ENCODE results near the gene KRTAP10-5.
"Not testable (repeated sequence)": the region's sequence is repeated elsewhere in the genome, so short reads cannot be mapped to it uniquely, and the experiment has no call there.

Gene KRTAP10-5

DNA sequence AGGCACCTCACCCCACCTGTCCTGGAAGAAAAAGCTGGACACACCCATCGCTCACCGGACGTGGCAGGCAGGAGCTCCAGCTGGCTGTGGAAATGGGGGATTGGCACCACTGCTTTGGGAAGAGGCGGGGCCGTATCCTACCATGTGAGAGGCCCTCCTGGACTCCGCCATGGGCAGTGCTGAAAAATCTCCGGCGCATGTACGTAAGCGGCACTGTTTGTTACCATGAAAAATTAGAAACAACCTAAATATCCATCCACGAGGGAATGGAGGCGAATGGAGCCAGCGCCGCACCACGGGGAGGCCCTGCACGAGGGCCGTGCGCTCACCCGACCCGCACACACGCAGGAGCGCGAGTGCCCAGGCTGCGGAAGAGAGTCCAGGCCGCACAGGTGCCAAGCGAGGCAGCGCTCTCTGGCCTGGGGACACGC, 34.6 kb upstream of the KRTAP10-5 start:
- TF ChIP-seq, protein P1, sequence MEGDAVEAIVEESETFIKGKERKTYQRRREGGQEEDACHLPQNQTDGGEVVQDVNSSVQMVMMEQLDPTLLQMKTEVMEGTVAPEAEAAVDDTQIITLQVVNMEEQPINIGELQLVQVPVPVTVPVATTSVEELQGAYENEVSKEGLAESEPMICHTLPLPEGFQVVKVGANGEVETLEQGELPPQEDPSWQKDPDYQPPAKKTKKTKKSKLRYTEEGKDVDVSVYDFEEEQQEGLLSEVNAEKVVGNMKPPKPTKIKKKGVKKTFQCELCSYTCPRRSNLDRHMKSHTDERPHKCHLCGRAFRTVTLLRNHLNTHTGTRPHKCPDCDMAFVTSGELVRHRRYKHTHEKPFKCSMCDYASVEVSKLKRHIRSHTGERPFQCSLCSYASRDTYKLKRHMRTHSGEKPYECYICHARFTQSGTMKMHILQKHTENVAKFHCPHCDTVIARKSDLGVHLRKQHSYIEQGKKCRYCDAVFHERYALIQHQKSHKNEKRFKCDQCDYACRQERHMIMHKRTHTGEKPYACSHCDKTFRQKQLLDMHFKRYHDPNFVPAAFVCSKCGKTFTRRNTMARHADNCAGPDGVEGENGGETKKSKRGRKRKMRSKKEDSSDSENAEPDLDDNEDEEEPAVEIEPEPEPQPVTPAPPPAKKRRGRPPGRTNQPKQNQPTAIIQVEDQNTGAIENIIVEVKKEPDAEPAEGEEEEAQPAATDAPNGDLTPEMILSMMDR (IDR thresholded peaks at IDR 0.05; ENCODE audit: low read length, missing control alignments) = no peak
- DNase-seq (ENCODE audit: low read depth) = no peak
- H3K4me3 ChIP-seq (replicated peaks; ENCODE audit: low read depth, low read length) = no peak overlapping the region

DNA sequence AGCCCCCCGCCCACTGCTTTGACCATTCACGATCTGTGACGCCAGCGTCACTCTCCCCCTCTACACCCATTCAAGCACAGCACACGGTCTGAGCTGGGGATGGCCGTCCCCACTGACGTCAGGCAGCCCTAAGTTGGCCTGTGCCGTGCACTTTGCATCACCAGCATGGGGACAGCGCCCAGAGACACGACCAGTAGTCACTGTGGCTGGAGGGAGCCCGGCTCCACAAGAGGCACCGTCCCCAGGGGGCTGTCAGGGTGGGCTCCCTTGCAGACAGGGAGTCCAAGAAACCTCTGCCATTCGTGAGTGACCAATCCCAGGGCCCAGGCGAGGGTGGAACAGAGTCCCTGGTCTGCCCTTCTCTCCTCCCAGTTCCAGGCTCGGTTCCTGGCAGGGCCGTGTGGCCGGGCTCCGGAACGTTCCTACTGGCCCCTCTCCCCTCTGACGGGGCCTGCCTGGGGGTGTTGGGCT, 33.8 kb upstream of the KRTAP10-5 start:
- DNase-seq (ENCODE audit: low read depth) = no peak
- TF ChIP-seq, protein P1 (IDR thresholded peaks at IDR 0.05; ENCODE audit: low read length, missing control alignments) = no peak
- no peak overlapping the region for H3K4me3 ChIP-seq (replicated peaks; ENCODE audit: low read depth, low read length)

DNA sequence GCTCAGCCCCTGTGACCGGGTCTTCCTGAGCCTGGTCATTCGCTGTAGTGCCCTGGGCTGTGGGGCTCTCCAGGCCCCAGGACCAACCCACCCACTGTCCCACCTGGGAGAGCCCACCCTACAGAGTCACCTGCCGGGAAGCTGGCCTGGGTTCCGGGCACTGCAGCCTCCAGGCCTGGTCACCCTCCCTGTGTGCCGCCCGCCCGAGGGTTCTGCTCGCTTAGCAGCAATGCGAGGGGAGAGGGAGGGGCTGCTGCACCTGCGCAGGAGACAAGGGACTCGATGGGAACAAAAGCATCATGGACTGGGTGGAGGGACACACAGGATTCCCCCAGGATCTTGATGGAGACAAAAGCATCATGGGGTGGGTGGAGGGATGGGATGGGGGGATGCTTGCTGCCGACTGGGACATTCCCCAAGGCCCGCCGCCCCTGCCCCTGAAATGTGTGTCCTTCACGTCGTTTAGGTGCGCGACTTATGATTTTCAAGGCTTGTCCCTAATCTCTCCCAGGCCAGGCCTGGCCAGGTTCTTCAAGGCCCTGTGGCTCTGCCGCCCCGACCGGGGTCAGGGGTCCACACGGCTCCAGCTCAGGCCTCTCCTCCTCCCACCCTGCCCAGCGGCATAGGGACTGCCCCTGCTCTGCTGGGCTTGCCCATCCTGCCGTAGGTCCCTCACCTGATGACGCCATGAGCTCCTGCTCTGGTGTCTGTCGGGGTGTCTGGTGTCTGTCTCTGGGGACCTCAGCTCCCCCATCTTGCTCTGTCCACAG, 33.2 kb upstream of the KRTAP10-5 start:
- DNase-seq (ENCODE audit: low read depth) = no peak
- no peak overlapping the region for H3K4me3 ChIP-seq (replicated peaks; ENCODE audit: low read depth, low read length)
- TF ChIP-seq, protein P1 (IDR thresholded peaks at IDR 0.05; ENCODE audit: low read length, missing control alignments) = no peak

DNA sequence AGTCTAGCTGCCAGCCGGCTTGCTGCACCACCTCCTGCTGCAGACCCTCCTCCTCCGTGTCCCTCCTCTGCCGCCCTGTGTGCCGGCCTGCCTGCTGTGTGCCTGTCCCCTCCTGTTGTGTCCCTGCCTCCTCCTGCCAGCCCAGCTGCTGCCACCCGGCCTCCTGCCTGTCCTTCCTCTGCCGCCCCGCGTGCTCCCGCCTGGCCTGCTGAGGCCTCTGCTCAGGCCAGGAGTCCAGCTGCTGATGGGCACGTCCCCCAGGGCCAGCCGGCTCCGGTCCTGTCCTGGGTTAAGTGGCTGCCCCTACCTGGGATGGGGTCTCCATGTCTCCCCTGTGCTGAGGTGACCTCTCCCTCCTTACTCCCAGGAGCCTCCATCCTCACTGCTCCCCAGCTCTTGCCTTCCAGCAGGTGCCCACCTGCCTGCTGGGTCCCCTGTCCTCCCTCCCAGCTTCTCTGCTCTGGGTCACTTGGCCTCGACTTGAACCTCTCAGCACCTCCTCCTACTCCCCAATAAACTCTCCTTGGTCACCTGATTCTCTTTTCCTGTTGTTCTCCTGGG, 32.3 kb upstream of the KRTAP10-5 start:
- no peak overlapping the region for H3K4me3 ChIP-seq (replicated peaks; ENCODE audit: low read depth, low read length)
- no peak for DNase-seq (ENCODE audit: low read depth)
- TF ChIP-seq, protein P1 (IDR thresholded peaks at IDR 0.05; ENCODE audit: low read length, missing control alignments) = no peak

DNA sequence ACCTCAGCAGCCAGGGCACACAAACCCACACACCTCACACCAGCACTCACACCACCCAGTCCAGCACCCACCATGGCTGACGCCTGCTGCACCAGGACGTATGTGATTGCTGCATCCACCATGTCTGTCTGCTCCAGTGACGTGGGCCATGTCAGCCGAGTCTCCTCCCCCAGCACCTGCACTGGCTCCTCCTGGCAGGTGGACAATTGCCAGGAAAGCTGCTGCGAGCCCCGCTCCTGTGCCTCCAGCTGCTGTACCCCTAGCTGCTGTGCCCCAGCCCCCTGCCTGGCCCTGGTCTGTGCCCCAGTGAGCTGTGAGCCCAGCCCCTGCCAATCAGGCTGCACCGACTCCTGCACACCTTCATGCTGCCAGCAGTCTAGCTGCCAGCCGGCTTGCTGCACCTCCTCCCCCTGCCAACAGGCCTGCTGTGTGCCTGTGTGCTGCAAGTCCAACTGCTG, 31.7 kb upstream of the KRTAP10-5 start, which contains the start of gene KRTAP10-8:
Gene KRTAP10-8, plus strand, starts transcription at position 51 of the 458 bp plus-strand sequence. Its CDS starts 22 bp downstream, at position 73.
- DNase-seq (ENCODE audit: low read depth) = no peak
- H3K4me3 ChIP-seq (replicated peaks; ENCODE audit: low read depth, low read length) = no peak within 1 kb of the TSS
- TF ChIP-seq, protein P1 (IDR thresholded peaks at IDR 0.05; ENCODE audit: low read length, missing control alignments) = no peak

DNA sequence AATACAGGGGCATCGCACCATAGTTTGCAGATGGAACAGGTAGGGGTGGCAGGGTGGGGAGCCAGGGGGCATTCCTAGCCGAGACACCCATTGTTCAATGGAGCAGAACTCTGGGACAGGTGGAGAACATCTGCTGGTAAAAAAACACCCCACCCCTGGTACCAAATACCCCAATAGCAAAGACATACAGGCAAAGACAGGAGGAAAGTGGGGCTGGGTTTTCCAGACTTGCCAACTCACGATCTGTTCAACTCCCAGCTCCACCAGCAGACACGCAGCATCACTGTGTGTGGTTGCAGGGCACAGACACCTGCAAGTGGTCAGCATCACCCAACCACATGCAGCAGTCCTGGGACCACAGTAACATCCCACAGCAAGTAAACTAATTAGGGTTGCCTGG, 31.1 kb upstream of the KRTAP10-5 start:
- H3K4me3 ChIP-seq (replicated peaks; ENCODE audit: low read depth, low read length) = no peak overlapping the region
- TF ChIP-seq, protein P1 (IDR thresholded peaks at IDR 0.05; ENCODE audit: low read length, missing control alignments) = no peak
- no peak for DNase-seq (ENCODE audit: low read depth)

DNA sequence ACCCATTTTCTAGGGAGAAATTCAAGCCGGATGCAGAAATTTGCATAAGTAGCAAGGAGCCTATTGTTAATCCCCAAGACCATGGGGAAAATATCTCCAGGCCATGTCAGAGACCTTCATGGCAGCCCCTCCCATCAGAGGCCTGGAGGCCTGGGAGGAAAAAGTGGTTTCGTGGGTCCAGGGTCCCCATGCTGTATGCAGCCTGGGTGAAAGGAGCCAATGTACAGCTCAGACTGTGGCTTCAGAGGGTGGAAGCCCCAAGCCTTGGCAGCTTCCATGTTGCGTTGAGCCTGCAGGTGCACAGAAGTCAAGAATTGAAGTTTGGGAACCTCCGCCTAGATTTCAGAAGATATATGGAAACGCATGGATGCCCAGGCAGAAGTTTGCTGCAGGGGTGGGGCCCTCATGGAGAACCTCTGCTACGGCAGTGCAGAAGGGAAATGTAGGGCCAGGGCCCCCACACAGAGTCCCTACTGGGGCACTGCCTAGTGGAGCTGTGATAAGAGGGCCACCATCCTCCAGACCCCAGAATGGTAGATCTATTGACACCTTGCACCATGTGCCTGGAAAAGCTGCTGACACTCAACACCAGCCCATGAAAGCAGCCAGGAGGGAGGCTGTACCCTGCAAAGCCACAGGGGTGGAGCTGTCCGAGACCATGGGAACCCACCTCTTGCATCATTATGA, 29.9 kb upstream of the KRTAP10-5 start:
- H3K4me3 ChIP-seq (replicated peaks; ENCODE audit: low read depth, low read length); DNase-seq (ENCODE audit: low read depth): not testable (repeated sequence)

Measured in fibroblast of pulmonary artery (primary cell).